HCT116 (cell line): Measurements from ENCODE around the gene ACTL7A. TPM values are rescaled to one million over a fixed set of nuclear protein-coding genes. Genes with fewer than 3 reads are reported as not detected.
A peak's percentile ranks its signal among the peaks of the same experiment; 100 is the strongest.

Source experiments
- ATAC-seq: fragments of 200-7000 bp; cut with Tn5 transposase; 2 replicates; pipeline ENCODE4 v1.9.1; 2020; ENCODE audit warnings: mild to moderate bottlenecking, moderate library complexity
- BruUV-seq: library from RNA; stranded (reverse); fragments of 400-500 nt; replicated peaks from 2 replicates; lab custom pipeline; 2021; lab: Mats Ljungman, UMichigan
- CTCF ChIA-PET: fragments of 300-600 bp; sonication (Branson Sonifier 250); formaldehyde crosslinking; loops from one replicate; lab custom pipeline; 2021; ENCODE audit warnings: antibody characterized with exemption; lab: Charles Lee
- POLR2A ChIA-PET: fragments of 300-600, 350-600 bp; sonication (Branson Sonifier 250); formaldehyde crosslinking; loops from one replicate; lab custom pipeline; 2021; ENCODE audit warnings: antibody characterized with exemption; lab: Charles Lee
- RAD21 ChIA-PET, 2 experiments: fragments of 300-600 bp; sonication (Branson Sonifier 250); formaldehyde crosslinking; loops; one replicate each; lab custom pipeline; 2023; ENCODE audit warnings: low total read pairs in 2 of 2; ENCODE audit not compliant: uncharacterized antibody in 2 of 2, unreplicated experiment in 2 of 2, low non-redundant PET in 1 of 2; lab: Charles Lee
- DNase-seq: peaks from one replicate; pipeline ENCODE4 v3.0.0-alpha.2; 2010; ENCODE audit warnings: low read depth, low spot score
- H2AFZ ChIP-seq: fragments of 200-600 bp; shearing (Covaris generic), sonication (generic); 2 replicates; pipeline ENCODE4 v1.6.1; 2017; ENCODE audit warnings: low read depth, mixed run types, mixed read lengths, antibody characterized with exemption, low read length; ENCODE audit not compliant: poor library complexity, severe bottlenecking
- H3K27ac ChIP-seq: 2 replicates; pipeline ENCODE4 v1.5.1; 2012; ENCODE audit warnings: low read depth, low read length
- H3K27me3 ChIP-seq: fragments of 200-600 bp; sonication (generic); 2 replicates; pipeline ENCODE4 v1.6.1; 2016; ENCODE audit warnings: mixed run types, low read length, mixed read lengths; ENCODE audit not compliant: insufficient read depth
- H3K36me3 ChIP-seq, 2 experiments: fragments of 200-500 bp in 1 of 2; fragments of 200-600 bp in 1 of 2; sonication (Bioruptor generic) in 1 of 2; sonication (generic) in 1 of 2; 2 replicates each; pipeline versions ENCODE4 v1.5.1 to v1.6.1; 2014 to 2016; ENCODE audit warnings: low read length in 2 of 2, inconsistent platforms in 1 of 2, mixed read lengths in 1 of 2, mixed run types in 1 of 2; ENCODE audit not compliant: insufficient read depth in 2 of 2, control insufficient read depth in 1 of 2
- H3K4me1 ChIP-seq, 2 experiments: fragments of 200-600 bp in 1 of 2; sonication (generic) in 1 of 2; 2 replicates each; pipeline versions ENCODE4 v1.5.1 to v1.6.1; 2012 to 2017; ENCODE audit warnings: low read length in 2 of 2, inconsistent platforms in 1 of 2, mild to moderate bottlenecking in 1 of 2, mixed read lengths in 1 of 2, mixed run types in 1 of 2, moderate library complexity in 1 of 2; ENCODE audit not compliant: insufficient read depth in 2 of 2, control insufficient read depth in 1 of 2
- H3K4me2 ChIP-seq: fragments of 200-600 bp; sonication (generic); 2 replicates; pipeline ENCODE4 v1.6.1; 2017; ENCODE audit warnings: mixed run types, low read length, mixed read lengths
- H3K4me3 ChIP-seq, 2 experiments: fragments of 200-600 bp in 1 of 2; sonication (generic) in 1 of 2; replicated peaks in 1 of 2; 2 replicates each; pipeline ENCODE4 v1.5.1; 2011 to 2016; ENCODE audit warnings: low read length in 2 of 2, control low read depth in 1 of 2, low read depth in 1 of 2, mild to moderate bottlenecking in 1 of 2, mixed read lengths in 1 of 2, mixed run types in 1 of 2
- H3K79me2 ChIP-seq: fragments of 200-600 bp; sonication (generic); 2 replicates; pipeline ENCODE4 v1.6.1; 2017; ENCODE audit warnings: mild to moderate bottlenecking, mixed run types, low read length, moderate library complexity, mixed read lengths; ENCODE audit not compliant: insufficient read depth
- H3K9ac ChIP-seq: fragments of 200-600 bp; sonication (generic); 2 replicates; pipeline ENCODE4 v1.6.1; 2016; ENCODE audit warnings: low read length, mixed read lengths
- H3K9me2 ChIP-seq: fragments of 200-600 bp; sonication (generic), shearing (Covaris generic); 2 replicates; pipeline ENCODE4 v1.6.1; 2017; ENCODE audit warnings: mixed run types, mild to moderate bottlenecking, moderate library complexity; ENCODE audit not compliant: insufficient read depth
- H3K9me3 ChIP-seq, 2 experiments: fragments of 200-500 bp in 1 of 2; fragments of 200-600 bp in 1 of 2; sonication (Bioruptor generic) in 1 of 2; sonication (generic) in 1 of 2; 2 replicates each; pipeline ENCODE4 v1.6.1; 2014 to 2017; ENCODE audit warnings: low read length in 2 of 2, mixed read lengths in 2 of 2, inconsistent platforms in 1 of 2, low read depth in 1 of 2, mild to moderate bottlenecking in 1 of 2, mixed run types in 1 of 2, moderate library complexity in 1 of 2; ENCODE audit not compliant: control insufficient read depth in 1 of 2, insufficient read depth in 1 of 2
- H4K20me1 ChIP-seq: fragments of 200-600 bp; sonication (generic), shearing (Covaris generic); 2 replicates; pipeline ENCODE4 v1.6.1; 2017; ENCODE audit warnings: mixed run types, mild to moderate bottlenecking, moderate library complexity; ENCODE audit not compliant: insufficient read depth
- CEBPB ChIP-seq: IDR thresholded peaks from 2 replicates; pipeline ENCODE4 v1.6.1; 2012; ENCODE audit warnings: low read depth
- CTCF ChIP-seq, 3 experiments: fragments of 200-600 bp in 1 of 3; sonication (generic) in 1 of 3; IDR thresholded peaks in 2 of 3; conservative IDR thresholded peaks in 1 of 3; 2 replicates each; pipeline ENCODE4 v1.5.1; 2012 to 2017; ENCODE audit warnings: low read depth in 2 of 3, low read length in 2 of 3, antibody characterized with exemption in 1 of 3, borderline replicate concordance in 1 of 3, control low read depth in 1 of 3, mild to moderate bottlenecking in 1 of 3, mixed read lengths in 1 of 3, mixed run types in 1 of 3, moderate library complexity in 1 of 3; ENCODE audit not compliant: insufficient read depth in 1 of 3
- EGR1 ChIP-seq: IDR thresholded peaks from 2 replicates; pipeline ENCODE4 v1.6.1; 2012; ENCODE audit warnings: low read depth
- ELF1 ChIP-seq: IDR thresholded peaks from 2 replicates; pipeline ENCODE4 v1.6.1; 2012; ENCODE audit warnings: low read depth, borderline replicate concordance
- EZH2phosphoT487 ChIP-seq: fragments of 200-600 bp; IDR thresholded peaks from 2 replicates; pipeline ENCODE4 v1.6.1; 2018; ENCODE audit warnings: antibody characterized with exemption, borderline replicate concordance
- JUND ChIP-seq: IDR thresholded peaks from 2 replicates; pipeline ENCODE4 v1.6.1; 2012
- ZFX ChIP-seq: fragments of 450-650 bp; IDR thresholded peaks from 2 replicates; pipeline ENCODE4 v1.6.1; 2017
- intact Hi-C: fragments of 100-400 bp; cut with micrococcal nuclease; formaldehyde crosslinking; loops from 2 replicates; pipeline ENCODE4 v1.10.0; 2022
- total RNA-seq: library from RNA; stranded (reverse); gene quantifications from one replicate; pipeline ENCODE4 v1.2.1, GENCODE V29; 2021; ENCODE audit not compliant: unreplicated experiment

Gene ACTL7A
- total RNA-seq, 1 experiment from 2014 or later = not detected

GRCh38 chr9:108830272-108830671 lies 31.8 kb upstream of the ACTL7A start:
- H3K4me1 ChIP-seq = peaks cover 0 to 2% of the 10 kb centered on the region in 2 experiments; a peak in 1 of 4 replicates
- no peaks in the 10 kb centered on the region for H3K27me3 ChIP-seq
- no peak overlapping the region for H2AFZ ChIP-seq
- no peaks in the 10 kb centered on the region for H3K9me3 ChIP-seq
- no peak overlapping the region for H3K4me2 ChIP-seq
- TF ChIP-seq ZFX (no peak), CEBPB (no peak), EZH2phosphoT487 (no peak), EGR1 (no peak), CTCF (IDR thresholded peaks at IDR 0.05 in 2 of 3, conservative IDR thresholded peaks at IDR 0.05 in 1 of 3; ENCODE audit: borderline replicate concordance in 1 of 3, insufficient read depth in 1 of 3, low read depth in 2 of 3, low read length in 2 of 3) (no peak)
- no peak overlapping the region for H3K4me3 ChIP-seq
- ChIA-PET RAD21 (interaction anchor here in 1 of 2 experiments (0.6 kb wide), 1 partner anchor 184 kb away, joined by 3 read pairs; no protein-coding TSS in a partner anchor), CTCF (no interaction called here), POLR2A (no interaction called here)
- H4K20me1 ChIP-seq = no peaks in the 10 kb centered on the region
- no peak for ATAC-seq
- H3K79me2 ChIP-seq = no peaks in the 10 kb centered on the region
- no peak overlapping the region for H3K27ac ChIP-seq
- no peaks in the 10 kb centered on the region for H3K9me2 ChIP-seq
- DNase-seq = no peak
- intact Hi-C loops = no loop called here
- H3K9ac ChIP-seq = no peak overlapping the region
- BruUV-seq = no TSS peak
- H3K36me3 ChIP-seq = no peaks in the 10 kb centered on the region

GRCh38 chr9:108831496-108832178 lies 30.4 kb upstream of the ACTL7A start:
- Histone ChIP-seq H3K4me2 (no peak overlapping the region), H3K27me3 (no peaks in the 10 kb centered on the region), H3K36me3 (no peaks in the 10 kb centered on the region), H2AFZ (no peak overlapping the region), H3K27ac (no peak overlapping the region), H3K4me1 (peaks cover 0 to 6% of the 10 kb centered on the region in 2 experiments; a peak in 1 of 4 replicates), H3K9ac (no peak overlapping the region), H3K9me3 (no peaks in the 10 kb centered on the region), H3K4me3 (no peak overlapping the region), H3K79me2 (no peaks in the 10 kb centered on the region), H4K20me1 (no peaks in the 10 kb centered on the region), H3K9me2 (no peaks in the 10 kb centered on the region)
- DNase-seq (no peak), ATAC-seq (peak; percentile 34; the same call in 1 of the 2 replicates)
- intact Hi-C loops = no loop called here
- CTCF ChIA-PET = no interaction called here
- POLR2A ChIA-PET = interaction anchor here (0.7 kb wide), 1 partner anchor 312 kb away, joined by 3 read pairs; no protein-coding TSS in a partner anchor
- BruUV-seq = no TSS peak
- RAD21 ChIA-PET = no interaction called here
- TF ChIP-seq ELF1 = no peak
- no peak for TF ChIP-seq JUND
- TF ChIP-seq CTCF (IDR thresholded peaks at IDR 0.05 in 2 of 3, conservative IDR thresholded peaks at IDR 0.05 in 1 of 3; ENCODE audit: borderline replicate concordance in 1 of 3, insufficient read depth in 1 of 3, low read depth in 2 of 3, low read length in 2 of 3) = no peak
